ENCODE data around the gene SFMBT2.

DNA sequence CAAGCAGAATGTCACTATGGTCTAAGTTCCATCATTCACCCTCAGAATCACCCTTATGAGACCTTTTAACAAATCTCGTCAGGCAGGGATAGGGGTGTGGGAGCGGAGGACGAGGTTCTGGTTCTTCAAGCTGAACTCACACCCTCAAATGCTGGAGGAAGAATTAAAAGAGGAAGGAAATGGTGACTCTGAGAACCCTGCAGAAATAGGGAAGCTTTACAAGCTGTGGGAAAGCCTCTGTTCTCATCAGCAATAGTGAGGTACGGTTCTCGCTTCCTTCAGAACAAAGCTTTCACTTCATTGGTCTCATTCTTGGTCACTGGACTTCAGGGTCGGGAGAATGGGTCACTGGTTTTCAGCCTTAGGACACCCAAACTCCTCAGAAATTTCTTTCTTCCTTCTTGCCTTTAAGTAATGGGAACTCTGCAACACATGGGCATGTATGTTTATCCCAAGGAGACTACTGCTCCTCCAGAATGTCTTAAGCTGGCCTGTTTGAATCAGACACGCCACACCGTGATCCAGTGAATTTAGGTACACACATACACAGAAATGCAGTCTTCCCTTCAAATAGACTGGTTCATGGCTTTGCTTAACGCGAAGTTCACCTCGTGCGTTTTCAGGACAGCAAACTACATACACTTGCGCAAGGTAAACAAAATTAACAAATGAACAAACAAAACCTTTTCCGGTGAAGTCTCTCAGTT is 226.0 kb downstream of the SFMBT2 start:
- TF ChIP-seq, protein P1, sequence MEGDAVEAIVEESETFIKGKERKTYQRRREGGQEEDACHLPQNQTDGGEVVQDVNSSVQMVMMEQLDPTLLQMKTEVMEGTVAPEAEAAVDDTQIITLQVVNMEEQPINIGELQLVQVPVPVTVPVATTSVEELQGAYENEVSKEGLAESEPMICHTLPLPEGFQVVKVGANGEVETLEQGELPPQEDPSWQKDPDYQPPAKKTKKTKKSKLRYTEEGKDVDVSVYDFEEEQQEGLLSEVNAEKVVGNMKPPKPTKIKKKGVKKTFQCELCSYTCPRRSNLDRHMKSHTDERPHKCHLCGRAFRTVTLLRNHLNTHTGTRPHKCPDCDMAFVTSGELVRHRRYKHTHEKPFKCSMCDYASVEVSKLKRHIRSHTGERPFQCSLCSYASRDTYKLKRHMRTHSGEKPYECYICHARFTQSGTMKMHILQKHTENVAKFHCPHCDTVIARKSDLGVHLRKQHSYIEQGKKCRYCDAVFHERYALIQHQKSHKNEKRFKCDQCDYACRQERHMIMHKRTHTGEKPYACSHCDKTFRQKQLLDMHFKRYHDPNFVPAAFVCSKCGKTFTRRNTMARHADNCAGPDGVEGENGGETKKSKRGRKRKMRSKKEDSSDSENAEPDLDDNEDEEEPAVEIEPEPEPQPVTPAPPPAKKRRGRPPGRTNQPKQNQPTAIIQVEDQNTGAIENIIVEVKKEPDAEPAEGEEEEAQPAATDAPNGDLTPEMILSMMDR (IDR thresholded peaks at IDR 0.05): no peak
- no peak for TF ChIP-seq POLR2A (IDR thresholded peaks at IDR 0.05)
